H1 (cell line): ENCODE results near the gene PDP2. TPM values are rescaled to one million over a fixed set of nuclear protein-coding genes. Genes with fewer than 3 reads are reported as not detected.

Experiments used
- CTCF ChIA-PET: fragments of 300-600 bp; sonication (Branson Sonifier 250); formaldehyde crosslinking; loops from one replicate; lab custom pipeline; 2021; ENCODE audit not compliant: partially characterized antibody; lab: Charles Lee
- POLR2A ChIA-PET: fragments of 300-600 bp; sonication (Branson Sonifier 250); formaldehyde crosslinking; loops from one replicate; lab custom pipeline; 2021; ENCODE audit warnings: inconsistent platforms; ENCODE audit not compliant: partially characterized antibody; lab: Charles Lee
- DNase-seq, 2 experiments: peaks; one replicate each; pipeline versions ENCODE4 v3.0.0 to v3.0.0-alpha.2; 2010 to 2022; ENCODE audit warnings: low spot score in 2 of 2, low read depth in 1 of 2, mixed read lengths in 1 of 2
- FAIRE-seq: peaks from 2 replicates; lab custom pipeline; 2011; peaks lifted over from hg19 to GRCh38; lab: Jason Lieb, UNC
- H2AFZ ChIP-seq: 2 replicates; pipeline ENCODE4 v1.8.1; 2012; ENCODE audit warnings: low read length, inconsistent platforms
- H2AK5ac ChIP-seq: 2 replicates; pipeline ENCODE4 v1.6.1; 2013; ENCODE audit warnings: low read depth, low read length
- H2BK120ac ChIP-seq: replicated peaks from 2 replicates; pipeline ENCODE3; 2013; ENCODE audit warnings: low read depth, low read length, inconsistent platforms
- H2BK12ac ChIP-seq: 2 replicates; pipeline ENCODE4 v1.6.1; 2013; ENCODE audit warnings: low read depth, low read length
- H2BK15ac ChIP-seq: 2 replicates; pipeline ENCODE4 v1.6.1; 2013; ENCODE audit warnings: low read length
- H2BK20ac ChIP-seq: 2 replicates; pipeline ENCODE4 v1.6.1; 2013; ENCODE audit warnings: low read length
- H2BK5ac ChIP-seq: 2 replicates; pipeline ENCODE4 v1.6.1; 2013; ENCODE audit warnings: low read depth, low read length
- H3K14ac ChIP-seq: 2 replicates; pipeline ENCODE4 v1.6.1; 2013; ENCODE audit warnings: inconsistent platforms; ENCODE audit not compliant: insufficient read length
- H3K18ac ChIP-seq: 2 replicates; pipeline ENCODE4 v1.6.1; 2013; ENCODE audit warnings: low read length; ENCODE audit errors: extremely low read depth
- H3K23ac ChIP-seq: 2 replicates; pipeline ENCODE4 v1.6.1; 2013; ENCODE audit warnings: inconsistent platforms; ENCODE audit not compliant: insufficient read length
- H3K23me2 ChIP-seq: 2 replicates; pipeline ENCODE4 v1.6.1; 2013; ENCODE audit warnings: low read depth, low read length
- H3K27ac ChIP-seq: 2 replicates; pipeline ENCODE4 v1.6.1; 2011; ENCODE audit warnings: low read depth, low read length, inconsistent platforms
- H3K27me3 ChIP-seq, 4 experiments: replicated peaks in 1 of 4; 1 replicate in 1 of 4; 2 replicates in 3 of 4; pipeline versions ENCODE4 v1.6.1 to v1.8.1; 2011 to 2013; ENCODE audit warnings: low read length in 3 of 4, mild to moderate bottlenecking in 3 of 4, inconsistent platforms in 2 of 4, mixed read lengths in 2 of 4, moderate library complexity in 1 of 4; ENCODE audit not compliant: control insufficient read depth in 3 of 4, insufficient read depth in 3 of 4; ENCODE audit errors: extremely low read depth in 1 of 4
- H3K36me3 ChIP-seq, 4 experiments: 2 replicates each; pipeline versions ENCODE4 v1.6.1 to v1.8.1; 2011 to 2013; ENCODE audit warnings: mild to moderate bottlenecking in 4 of 4, low read length in 3 of 4, moderate library complexity in 2 of 4, control low read depth in 1 of 4, inconsistent platforms in 1 of 4; ENCODE audit not compliant: insufficient read depth in 4 of 4, control insufficient read depth in 2 of 4
- H3K4ac ChIP-seq: replicated peaks from 2 replicates; pipeline ENCODE3; 2013; ENCODE audit warnings: low read length, low read depth, mixed read lengths, inconsistent platforms; ENCODE audit not compliant: insufficient read length
- H3K4me1 ChIP-seq, 4 experiments: replicated peaks in 1 of 4; 1 replicate in 1 of 4; 2 replicates in 3 of 4; pipeline versions ENCODE4 v1.6.1 to v1.8.1; 2011 to 2013; ENCODE audit warnings: low read length in 3 of 4, inconsistent platforms in 2 of 4, mixed read lengths in 1 of 4; ENCODE audit not compliant: insufficient read depth in 4 of 4, control insufficient read depth in 3 of 4
- H3K4me2 ChIP-seq, 2 experiments: 2 replicates each; pipeline versions ENCODE4 v1.6.1 to v1.8.1; 2011 to 2013; ENCODE audit warnings: low read depth in 2 of 2, low read length in 2 of 2, control low read depth in 1 of 2, inconsistent platforms in 1 of 2, mild to moderate bottlenecking in 1 of 2; ENCODE audit not compliant: insufficient read depth in 1 of 2
- H3K4me3 ChIP-seq, 4 experiments: fragments of 200-600, 300-600 bp in 1 of 4; sonication (generic), shearing (Covaris generic), sonication (Bioruptor Twin) in 1 of 4; 2 replicates each; pipeline versions ENCODE4 v1.5.1 to v1.8.1; 2011 to 2016; ENCODE audit warnings: low read length in 4 of 4, low read depth in 3 of 4, control low read depth in 2 of 4, inconsistent platforms in 2 of 4, mild to moderate bottlenecking in 2 of 4, mixed read lengths in 1 of 4, moderate library complexity in 1 of 4; ENCODE audit not compliant: insufficient read depth in 2 of 4; ENCODE audit errors: extremely low read depth in 1 of 4
- H3K56ac ChIP-seq: replicated peaks from 2 replicates; pipeline ENCODE3; 2013; ENCODE audit warnings: low read depth, mild to moderate bottlenecking, mixed read lengths, low read length, inconsistent platforms; ENCODE audit not compliant: insufficient read length
- H3K79me1 ChIP-seq: 2 replicates; pipeline ENCODE4 v1.6.1; 2013; ENCODE audit warnings: low read depth, low read length, control low read depth
- H3K79me2 ChIP-seq, 2 experiments: 2 replicates each; pipeline versions ENCODE4 v1.6.1 to v1.8.1; 2012 to 2013; ENCODE audit warnings: low read length in 2 of 2, mild to moderate bottlenecking in 2 of 2, inconsistent platforms in 1 of 2; ENCODE audit not compliant: insufficient read depth in 2 of 2, control insufficient read depth in 1 of 2
- H3K9ac ChIP-seq, 4 experiments: replicated peaks in 1 of 4; 1 replicate in 1 of 4; 2 replicates in 3 of 4; pipeline versions ENCODE4 v1.6.1 to v1.8.1; 2011 to 2013; ENCODE audit warnings: low read depth in 3 of 4, low read length in 3 of 4, control low read depth in 2 of 4, mild to moderate bottlenecking in 2 of 4, moderate library complexity in 2 of 4, inconsistent platforms in 1 of 4; ENCODE audit errors: extremely low read depth in 1 of 4
- H3K9me3 ChIP-seq, 2 experiments: 2 replicates each; pipeline versions ENCODE4 v1.6.1 to v1.8.1; 2012 to 2013; ENCODE audit warnings: mild to moderate bottlenecking in 2 of 2, moderate library complexity in 2 of 2, control low read depth in 1 of 2, inconsistent platforms in 1 of 2, low read depth in 1 of 2, low read length in 1 of 2, mixed read lengths in 1 of 2; ENCODE audit not compliant: insufficient read depth in 2 of 2
- H4K20me1 ChIP-seq, 2 experiments: replicated peaks in 1 of 2; 2 replicates each; pipeline versions ENCODE3 to v1.8.1; 2011 to 2013; ENCODE audit warnings: inconsistent platforms in 2 of 2, low read length in 2 of 2, mild to moderate bottlenecking in 1 of 2; ENCODE audit not compliant: insufficient read depth in 2 of 2, control insufficient read depth in 1 of 2
- H4K5ac ChIP-seq: 2 replicates; pipeline ENCODE4 v1.6.1; 2013; ENCODE audit warnings: low read length, low read depth, mixed read lengths, inconsistent platforms; ENCODE audit not compliant: insufficient read length
- H4K8ac ChIP-seq: 2 replicates; pipeline ENCODE4 v1.8.0; 2013; ENCODE audit warnings: mild to moderate bottlenecking, moderate library complexity, low read length, inconsistent platforms; ENCODE audit not compliant: insufficient read depth; ENCODE audit errors: extremely low read depth
- H4K91ac ChIP-seq: replicated peaks from 2 replicates; pipeline ENCODE3; 2013; ENCODE audit warnings: low read length, mixed read lengths, inconsistent platforms; ENCODE audit not compliant: insufficient read length
- CBX8 ChIP-seq: fragments of 300-800, 300-1000 bp; sonication (generic); IDR thresholded peaks from 2 replicates; pipeline ENCODE4 v1.7.1; 2016; ENCODE audit warnings: low read depth, low read length, borderline replicate concordance
- CEBPB ChIP-seq: IDR thresholded peaks from 2 replicates; pipeline ENCODE4 v1.6.1; 2012; ENCODE audit warnings: low read depth, low read length
- EP300 ChIP-seq, 2 experiments: IDR thresholded peaks; 1 replicate in 1 of 2; 2 replicates in 1 of 2; pipeline ENCODE4 v1.6.1; 2011 to 2012; ENCODE audit warnings: low read depth in 2 of 2, low read length in 2 of 2, mild to moderate bottlenecking in 2 of 2, borderline replicate concordance in 1 of 2, inconsistent platforms in 1 of 2, moderate library complexity in 1 of 2
- FOSL1 ChIP-seq: IDR thresholded peaks from 2 replicates; pipeline ENCODE4 v1.6.1; 2011; ENCODE audit warnings: mild to moderate bottlenecking, low read depth, low read length, moderate library complexity; ENCODE audit not compliant: insufficient read depth
- GTF2F1 ChIP-seq: IDR thresholded peaks from 2 replicates; pipeline ENCODE4 v1.6.1; 2012; ENCODE audit warnings: low read depth, low read length, improper control_type of control experiment, borderline replicate concordance
- HDAC2 ChIP-seq, 2 experiments: fragments of 300-600 bp in 1 of 2; sonication (generic) in 1 of 2; IDR thresholded peaks; 2 replicates each; pipeline ENCODE4 v1.6.1; 2011 to 2012; ENCODE audit warnings: low read depth in 2 of 2, low read length in 2 of 2, mild to moderate bottlenecking in 2 of 2, moderate library complexity in 2 of 2, borderline replicate concordance in 1 of 2, inconsistent platforms in 1 of 2
- HDAC6 ChIP-seq: IDR thresholded peaks from one replicate; pipeline ENCODE4 v1.7.1; 2012; ENCODE audit warnings: low read depth, mild to moderate bottlenecking, inconsistent platforms, low read length, moderate library complexity
- KDM4A ChIP-seq: IDR thresholded peaks from one replicate; pipeline ENCODE4 v1.7.1; 2012; ENCODE audit warnings: low read depth, mild to moderate bottlenecking, moderate library complexity, low read length, inconsistent platforms; ENCODE audit not compliant: severe bottlenecking
- RBBP5 ChIP-seq: IDR thresholded peaks from 2 replicates; pipeline ENCODE4 v1.7.1; 2012; ENCODE audit warnings: low read depth, mild to moderate bottlenecking, inconsistent platforms, low read length, moderate library complexity, borderline replicate concordance
- SP1 ChIP-seq: IDR thresholded peaks from 2 replicates; pipeline ENCODE4 v1.6.1; 2011; ENCODE audit warnings: low read depth, low read length
- TAF1 ChIP-seq: IDR thresholded peaks from 2 replicates; pipeline ENCODE4 v1.6.1; 2011; ENCODE audit warnings: mild to moderate bottlenecking, low read depth, low read length
- WGBS, 2 experiments: shearing (Covaris generic) in 1 of 2; methylation state at CpG; one replicate each; pipeline versions ENCODE4 v1.1.6 to v1.1.7; 2013 to 2015; ENCODE audit warnings: low lambda C conversion rate in 2 of 2, mixed read lengths in 2 of 2, inconsistent platforms in 1 of 2, low coverage in 1 of 2, missing lambda C conversion rate in 1 of 2; ENCODE audit not compliant: insufficient replicate concordance in 2 of 2, insufficient coverage in 1 of 2, insufficient read length in 1 of 2; ENCODE audit errors: extremely low coverage in 1 of 2, missing lambda C conversion rate in 1 of 2; 5-methylcytosine and 5-hydroxymethylcytosine counted together
- polyA plus RNA-seq, 7 experiments: library from polyadenylated mRNA; depleted of rRNA in 3 of 7; stranded (reverse) in 5 of 7; unstranded in 2 of 7; fragments of >200 nt in 5 of 7; fragments of 200-250 nt in 2 of 7; gene quantifications; 1 replicate in 5 of 7; 2 replicates in 1 of 7; 4 replicates in 1 of 7; pipeline versions ENCODE4 v1.2.1 to v1.2.3, GENCODE V29; 2011 to 2013; ENCODE audit warnings: missing spikeins in 2 of 7, mixed read lengths in 2 of 7
- total RNA-seq: library from RNA; stranded (reverse); fragmentation: NEBNext Ultra II Directional; extraction: Animal tissue kit (Norgen Biotek cat#: 25700); gene quantifications from 2 replicates; pipeline ENCODE4 v1.2.1, GENCODE V29; 2021
- TF ChIP-seq, protein P1 (sequence below): IDR thresholded peaks from 2 replicates; pipeline ENCODE4 v1.6.1; 2012; ENCODE audit warnings: inconsistent platforms

The PDP2 gene
- total and polyA plus RNA-seq, 2 of the 8 experiments (the other 6 are each of a cell fraction or from before 2014, with no cell fraction given), result 11.7 to 36.5 TPM

GRCh38 chr16:66832190-66832589, 48.1 kb upstream of the PDP2 start:
- Histone ChIP-seq H4K8ac (no peak overlapping the region), H3K9ac (no peak overlapping the region), H3K4ac (no peak overlapping the region), H3K4me3 (no peak overlapping the region), H4K5ac (no peak overlapping the region), H4K20me1 (peaks cover 0 to 2% of the 10 kb centered on the region in 2 experiments), H2BK15ac (peak overlapping the region; percentile 72; the same call in 1 of the 2 replicates), H3K27ac (no peak overlapping the region), H2AK5ac (no peak overlapping the region), H2AFZ (no peak overlapping the region), H3K14ac (no peak overlapping the region), H3K23ac (no peak overlapping the region), H4K91ac (no peak overlapping the region), H3K36me3 (peaks cover under 1 to 13% (median 6%) of the 10 kb centered on the region in 4 experiments; a peak in 5 of 8 replicates), H2BK120ac (no peak overlapping the region), H3K27me3 (no peaks in the 10 kb centered on the region; a peak in 2 of 7 replicates), H3K4me1 (peaks cover 0 to 5% (median 3%) of the 10 kb centered on the region in 4 experiments; a peak in 2 of 7 replicates), H3K18ac (no peak overlapping the region), H3K9me3 (no peaks in the 10 kb centered on the region), H3K56ac (no peak overlapping the region), H3K4me2 (no peak overlapping the region), H2BK12ac (no peak overlapping the region), H3K79me2 (peaks cover 6 to 30% of the 10 kb centered on the region in 2 experiments), H3K79me1 (peaks cover 2% of the 10 kb centered on the region; the same call in 1 of the 2 replicates), H2BK5ac (no peak overlapping the region), H2BK20ac (peak overlapping the region; percentile 86; the same call in 1 of the 2 replicates), H3K23me2 (peaks cover 3% of the 10 kb centered on the region; the same call in 1 of the 2 replicates)
- DNase-seq (peak in 1 of 2 experiments; percentile 35), FAIRE-seq (no peak)
- 89% methylated on average over 3 of the region's 3 CpGs; no CpG with 5 or more reads in 1 of the 2 experiments for WGBS, 2 experiments
- ChIA-PET CTCF (interaction anchor here (1.1 to 14.3 kb wide), 7 partner anchors 13 to 133 kb away, joined by 3 to 162 read pairs (median 5); partner anchors contain the start of genes CA7 and CIAO2B), POLR2A (interaction anchor here (0.7 to 3.8 kb wide), 2 partner anchors 10 to 18 kb away, joined by 3 to 14 read pairs; no protein-coding TSS in a partner anchor)
- TF ChIP-seq GTF2F1 (no peak), RBBP5 (no peak), EP300 (IDR thresholded peaks at IDR 0.05; ENCODE audit: borderline replicate concordance in 1 of 2, low read depth in 2 of 2, low read length in 2 of 2) (no peak), SP1 (no peak), FOSL1 (no peak), HDAC6 (no peak), KDM4A (no peak), HDAC2 (IDR thresholded peaks at IDR 0.05; ENCODE audit: borderline replicate concordance in 1 of 2, low read depth in 2 of 2, low read length in 2 of 2) (no peak), CEBPB (no peak), CBX8 (no peak), TAF1 (no peak)
- TF ChIP-seq, protein P1, sequence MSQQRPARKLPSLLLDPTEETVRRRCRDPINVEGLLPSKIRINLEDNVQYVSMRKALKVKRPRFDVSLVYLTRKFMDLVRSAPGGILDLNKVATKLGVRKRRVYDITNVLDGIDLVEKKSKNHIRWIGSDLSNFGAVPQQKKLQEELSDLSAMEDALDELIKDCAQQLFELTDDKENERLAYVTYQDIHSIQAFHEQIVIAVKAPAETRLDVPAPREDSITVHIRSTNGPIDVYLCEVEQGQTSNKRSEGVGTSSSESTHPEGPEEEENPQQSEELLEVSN, result no peak
